ENCODE measurements around the gene INTS11. TPM values are rescaled to one million over a fixed set of nuclear protein-coding genes. Genes with fewer than 3 reads are reported as not detected.
"Not testable (repeated sequence)": the region's sequence is repeated elsewhere in the genome, so short reads cannot be mapped to it uniquely, and the experiment has no call there.

Gene INTS11
- total RNA-seq, 3 donors from 2014 or later, result 68.6 to 125 (median 119) TPM

- Histone ChIP-seq H3K27ac (no peak overlapping the region), H3K9me3 (no peaks in the 10 kb centered on the region), H3K27me3 (no peaks in the 10 kb centered on the region), H3K36me3 (no peaks in the 10 kb centered on the region), H3K4me3 (no peak overlapping the region), H3K4me1 (peaks cover 13 to 15% of the 10 kb centered on the region in 2 donors)
- intact Hi-C loops (cut with DNase I; ENCODE audit: low total_unique reads), result no loop called here
- no peak for DNase-seq (ENCODE audit: low spot score in 2 of 2)
- TF ChIP-seq POLR2AphosphoS5 (IDR thresholded peaks at IDR 0.05), result no peak
- no peak for TF ChIP-seq POLR2A (IDR thresholded peaks at IDR 0.05)
- TF ChIP-seq CTCF (IDR thresholded peaks at IDR 0.05), result no peak
Observed at GRCh38 chr1:1371364-1371745, 46.9 kb upstream of the INTS11 start.

- no peak for DNase-seq (ENCODE audit: low spot score in 2 of 2)
- H3K4me1 ChIP-seq, result peaks cover 13 to 15% of the 10 kb centered on the region in 2 donors
- TF ChIP-seq POLR2AphosphoS5 (IDR thresholded peaks at IDR 0.05) (no peak), POLR2A (IDR thresholded peaks at IDR 0.05) (no peak), CTCF (IDR thresholded peaks at IDR 0.05) (no peak)
- no peaks in the 10 kb centered on the region for H3K36me3 ChIP-seq
- H3K27me3 ChIP-seq, result no peaks in the 10 kb centered on the region
- H3K27ac ChIP-seq, result no peak overlapping the region
- H3K4me3 ChIP-seq, result no peak overlapping the region
- no peaks in the 10 kb centered on the region for H3K9me3 ChIP-seq
- intact Hi-C loops (cut with DNase I; ENCODE audit: low total_unique reads), result no loop called here
Observed at GRCh38 chr1:1370771-1371300, 46.4 kb upstream of the INTS11 start.

DNA sequence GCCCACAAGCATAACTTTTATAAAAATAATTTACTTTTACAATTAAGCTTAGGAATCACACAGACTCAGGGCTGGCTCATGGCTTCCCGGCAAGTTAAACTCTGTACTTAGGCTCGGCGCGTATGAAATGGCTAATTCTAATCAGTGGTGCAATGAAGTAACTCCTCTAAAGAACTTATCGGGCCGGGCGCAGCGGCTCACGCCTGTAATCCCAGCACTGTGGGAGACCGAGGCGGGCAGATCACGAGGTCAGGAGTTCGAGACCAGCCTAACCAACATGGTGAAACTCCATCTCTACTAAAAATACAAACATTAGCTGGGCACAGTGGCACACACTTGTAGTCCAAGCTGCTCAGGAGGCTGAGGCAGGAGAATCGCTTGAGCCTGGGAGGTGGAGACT, 45.6 kb upstream of the INTS11 start:
- intact Hi-C loops (cut with DNase I; ENCODE audit: low total_unique reads); H3K9me3 ChIP-seq; H3K36me3 ChIP-seq; H3K27ac ChIP-seq; H3K4me3 ChIP-seq; H3K27me3 ChIP-seq; DNase-seq (ENCODE audit: low spot score in 2 of 2): not testable (repeated sequence)
- peaks cover 13 to 15% of the 10 kb centered on the region in 2 donors for H3K4me1 ChIP-seq

GRCh38 chr1:1367315-1367714, 42.9 kb upstream of the INTS11 start:
- Histone ChIP-seq H3K9me3 (no peaks in the 10 kb centered on the region), H3K4me1 (peaks cover 0 to 7% of the 10 kb centered on the region in 2 donors), H3K4me3 (no peak overlapping the region), H3K36me3 (no peaks in the 10 kb centered on the region), H3K27me3 (no peaks in the 10 kb centered on the region), H3K27ac (no peak overlapping the region)
- intact Hi-C loops (cut with DNase I; ENCODE audit: low total_unique reads), result no loop called here
- no peak for DNase-seq (ENCODE audit: low spot score in 2 of 2)
- TF ChIP-seq POLR2A (IDR thresholded peaks at IDR 0.05) (no peak), POLR2AphosphoS5 (IDR thresholded peaks at IDR 0.05) (no peak), CTCF (IDR thresholded peaks at IDR 0.05) (no peak)

DNA sequence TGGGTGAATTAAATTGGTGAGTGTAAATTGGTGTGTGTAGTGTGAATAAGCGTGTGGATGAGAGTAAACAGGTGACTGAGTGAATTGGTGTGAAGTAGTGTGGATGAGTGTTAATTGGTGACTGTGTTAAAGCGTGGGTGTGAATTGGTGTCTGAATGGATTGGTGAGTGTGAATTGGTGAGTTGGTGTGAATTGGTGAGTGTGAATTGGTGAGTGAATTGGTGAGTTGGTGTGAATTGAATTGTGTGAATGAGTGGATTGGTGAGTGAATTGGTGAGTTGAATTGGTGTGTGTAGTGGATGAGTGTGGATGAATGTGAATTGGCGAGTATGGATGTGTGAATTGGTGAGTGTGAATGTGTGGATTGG, 42.2 kb upstream of the INTS11 start:
- Histone ChIP-seq H3K27me3 (no peaks in the 10 kb centered on the region), H3K27ac (no peak overlapping the region), H3K4me1 (peaks cover under 1 to 8% of the 10 kb centered on the region in 2 donors), H3K4me3 (no peak overlapping the region), H3K36me3 (no peaks in the 10 kb centered on the region), H3K9me3 (no peaks in the 10 kb centered on the region)
- intact Hi-C loops (cut with DNase I; ENCODE audit: low total_unique reads), result no loop called here
- no peak for TF ChIP-seq POLR2A (IDR thresholded peaks at IDR 0.05)
- no peak for TF ChIP-seq CTCF (IDR thresholded peaks at IDR 0.05)
- TF ChIP-seq POLR2AphosphoS5 (IDR thresholded peaks at IDR 0.05), result no peak
- no peak for DNase-seq (ENCODE audit: low spot score in 2 of 2)

All from breast epithelium (tissue), 4 donors.